Colon (tissue), 2 donors: ENCODE measurements around the gene CCDC188.

Experiments
- FAIRE-seq: peaks from 2 replicates; lab custom pipeline; 2012; peaks lifted over from hg19 to GRCh38; lab: Jason Lieb, UNC
- donor health status: control.
- donor health status: control.

CCDC188 gene

DNA sequence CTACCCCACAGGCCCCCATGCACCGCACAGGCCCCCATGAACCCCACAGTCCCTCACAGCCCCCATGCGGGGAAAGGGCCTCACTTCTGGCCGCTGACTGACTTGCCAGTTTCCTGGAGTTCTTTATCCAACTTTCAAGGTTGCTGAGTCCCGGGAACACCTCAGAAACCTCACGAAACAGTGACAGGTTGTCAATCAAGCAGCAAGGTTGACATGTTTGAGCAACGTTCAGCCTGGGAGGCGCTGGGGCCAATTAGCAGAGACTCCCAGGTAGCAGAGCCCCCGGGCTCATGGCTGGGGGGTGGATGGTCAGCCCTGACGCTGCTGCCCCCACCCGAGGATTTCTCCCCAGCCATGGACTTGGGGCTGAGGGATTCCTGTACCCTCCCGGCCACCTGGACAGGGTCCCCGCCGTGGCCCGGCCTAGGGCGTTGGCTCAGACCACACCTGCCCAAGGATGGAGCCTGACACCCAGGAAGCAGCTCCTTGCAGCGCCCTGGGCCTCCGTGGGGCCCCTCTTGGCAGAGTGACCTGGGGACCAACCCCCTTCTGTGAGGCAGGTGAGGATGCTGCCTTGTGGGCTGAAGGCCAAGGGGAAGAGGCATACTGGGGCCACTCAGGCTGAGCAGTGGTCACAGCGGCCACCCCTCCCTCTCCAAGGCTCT lies 33.8 kb upstream of the CCDC188 start:
- no peak for FAIRE-seq

DNA sequence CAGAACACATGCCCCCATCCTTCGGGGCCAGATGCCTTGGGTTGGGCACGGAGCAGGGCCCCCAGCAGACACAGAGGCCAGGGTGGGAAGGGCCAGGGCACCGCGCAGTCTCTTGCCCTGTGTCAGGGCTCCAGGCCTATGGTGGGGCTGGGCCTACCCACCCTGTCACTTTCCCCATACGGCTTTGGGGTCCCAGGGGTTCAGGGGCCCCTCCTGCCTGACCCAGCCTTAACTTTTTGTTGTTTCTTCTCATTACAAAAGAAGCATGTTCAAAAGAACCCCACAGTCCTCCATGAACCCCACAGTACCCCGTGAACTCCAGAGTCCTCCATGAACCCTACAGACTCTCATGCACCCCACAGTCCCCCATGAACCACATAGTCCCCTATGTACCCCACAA lies 33.0 kb upstream of the CCDC188 start:
- FAIRE-seq = no peak

DNA sequence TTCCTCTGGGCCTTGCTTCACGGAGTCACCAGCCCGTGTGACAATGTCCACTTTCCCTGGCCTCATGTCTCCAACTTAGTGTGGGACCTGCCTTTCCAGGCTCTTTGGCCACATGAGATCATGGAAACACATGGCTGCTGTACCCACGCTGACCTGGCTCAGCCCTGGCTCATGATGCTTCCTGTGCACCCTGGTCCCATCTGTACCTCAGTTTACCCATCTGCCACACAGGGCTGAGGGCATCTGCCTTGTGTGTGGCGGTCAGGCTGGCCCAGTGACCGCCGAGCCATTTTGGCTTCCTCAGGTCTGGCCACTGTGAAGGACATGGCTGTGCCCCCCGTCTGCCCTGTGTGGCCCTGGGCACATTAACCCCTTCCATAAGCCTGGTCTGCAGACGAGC lies 32.2 kb upstream of the CCDC188 start:
- FAIRE-seq = no peak

DNA sequence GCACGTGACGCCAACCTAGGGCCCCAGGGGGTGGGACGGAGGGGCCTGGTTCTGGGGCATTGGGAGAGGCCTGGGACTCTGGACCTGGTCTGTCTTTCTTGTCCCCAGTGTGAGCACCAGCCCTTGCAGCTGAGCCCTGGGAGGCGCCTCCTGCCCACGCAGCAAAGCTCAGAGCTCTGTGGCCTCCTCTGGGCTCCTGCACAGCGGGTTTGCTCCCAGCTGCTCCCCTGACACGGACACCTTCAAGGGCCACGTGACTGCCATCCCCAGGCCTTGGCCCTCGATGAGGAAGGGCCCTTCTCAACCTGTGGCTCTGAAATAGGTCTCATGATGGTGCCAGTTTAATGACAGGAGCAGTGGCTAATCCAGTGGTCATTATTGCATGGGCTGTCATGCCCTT lies 31.5 kb upstream of the CCDC188 start:
- no peak for FAIRE-seq

DNA sequence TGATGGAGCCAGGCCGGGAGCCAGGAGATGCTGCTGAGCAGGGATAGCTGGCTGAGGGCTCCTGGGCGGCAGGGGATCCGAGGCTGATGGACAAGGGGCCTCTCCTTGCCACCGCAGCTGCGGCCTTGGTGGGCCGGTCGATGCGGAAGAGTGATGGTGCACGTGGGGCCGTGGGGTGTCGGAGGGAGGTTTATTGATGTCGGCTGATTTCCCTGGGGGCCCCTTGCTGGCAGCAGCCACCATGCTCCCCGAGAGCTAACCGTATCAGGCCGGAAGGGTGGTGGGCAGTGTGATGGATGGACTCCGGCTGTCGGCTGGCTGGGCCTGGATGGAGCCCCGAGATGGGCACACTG lies 31.0 kb upstream of the CCDC188 start:
- FAIRE-seq = no peak

DNA sequence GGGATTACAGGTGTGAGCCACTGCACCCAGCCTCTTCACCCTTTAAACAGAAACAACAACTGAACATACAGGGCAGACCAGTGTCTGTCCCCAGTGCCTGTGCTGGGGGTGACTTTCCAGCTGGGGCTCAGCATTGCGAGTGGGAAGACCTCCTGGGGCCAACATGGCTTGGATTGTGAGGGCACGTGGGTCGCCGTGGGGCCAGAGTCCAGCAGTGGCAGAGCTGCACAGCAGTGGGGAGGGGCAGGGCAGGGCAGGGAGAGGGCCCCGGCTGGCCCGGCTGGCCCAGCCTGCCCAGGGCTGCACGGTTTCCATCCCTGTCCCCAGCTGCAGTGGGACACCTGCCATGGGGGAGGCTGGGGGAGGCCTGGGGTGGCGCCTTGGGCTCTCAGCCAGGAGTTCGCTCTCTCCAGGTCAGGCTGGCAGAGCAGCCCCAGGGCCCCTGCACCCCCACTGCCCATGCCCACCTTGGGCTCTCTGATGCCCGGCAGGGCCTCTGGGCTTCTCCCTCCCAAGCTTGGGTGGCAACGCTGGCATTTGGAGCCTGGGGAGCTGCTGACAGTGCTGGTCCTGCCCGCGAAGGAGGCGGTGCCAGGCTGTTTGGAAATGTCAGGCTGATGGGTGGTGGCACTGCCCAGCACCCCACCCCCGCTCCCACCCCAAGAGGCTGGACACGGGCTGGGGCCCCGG lies 30.5 kb upstream of the CCDC188 start:
- no peak for FAIRE-seq

DNA sequence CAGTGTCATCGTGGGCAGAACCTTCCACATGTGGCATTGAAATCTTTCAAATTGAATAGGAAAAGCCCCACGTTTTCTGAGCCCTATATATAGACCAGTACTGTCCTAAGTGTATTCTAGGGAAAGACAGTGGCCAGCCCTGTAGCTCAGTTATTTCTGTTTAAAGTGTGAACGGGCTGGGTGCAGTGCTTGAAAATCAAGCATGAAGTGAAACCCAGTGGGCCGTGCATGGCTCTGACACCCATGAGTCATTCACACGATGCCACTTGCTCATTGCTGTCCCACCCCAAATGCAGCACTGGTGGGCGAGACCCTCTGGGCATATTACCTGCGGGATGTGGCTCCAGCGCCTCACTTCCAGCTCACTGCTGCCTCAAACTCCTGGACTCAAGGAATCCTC lies 29.8 kb upstream of the CCDC188 start:
- FAIRE-seq = no peak

DNA sequence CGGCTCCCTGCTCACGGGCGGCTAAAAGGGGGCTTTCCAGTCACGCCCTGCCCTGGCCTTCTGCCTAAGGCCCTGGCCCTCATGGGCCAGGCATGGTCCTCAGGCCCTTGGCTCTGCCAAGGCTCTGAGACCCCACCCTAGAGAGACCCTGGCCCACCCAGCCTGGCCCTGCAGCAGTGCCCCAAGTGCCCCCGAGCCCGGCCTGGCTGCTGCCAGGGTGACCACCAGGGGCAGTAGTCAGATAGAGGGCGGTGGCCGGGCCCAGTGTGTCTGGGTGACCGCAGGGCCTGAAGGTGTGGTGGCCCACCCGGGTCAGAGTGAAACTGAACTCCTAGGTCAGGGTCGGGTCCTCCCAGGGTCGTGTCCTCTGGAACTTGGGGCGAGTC lies 29.4 kb upstream of the CCDC188 start:
- no peak for FAIRE-seq

DNA sequence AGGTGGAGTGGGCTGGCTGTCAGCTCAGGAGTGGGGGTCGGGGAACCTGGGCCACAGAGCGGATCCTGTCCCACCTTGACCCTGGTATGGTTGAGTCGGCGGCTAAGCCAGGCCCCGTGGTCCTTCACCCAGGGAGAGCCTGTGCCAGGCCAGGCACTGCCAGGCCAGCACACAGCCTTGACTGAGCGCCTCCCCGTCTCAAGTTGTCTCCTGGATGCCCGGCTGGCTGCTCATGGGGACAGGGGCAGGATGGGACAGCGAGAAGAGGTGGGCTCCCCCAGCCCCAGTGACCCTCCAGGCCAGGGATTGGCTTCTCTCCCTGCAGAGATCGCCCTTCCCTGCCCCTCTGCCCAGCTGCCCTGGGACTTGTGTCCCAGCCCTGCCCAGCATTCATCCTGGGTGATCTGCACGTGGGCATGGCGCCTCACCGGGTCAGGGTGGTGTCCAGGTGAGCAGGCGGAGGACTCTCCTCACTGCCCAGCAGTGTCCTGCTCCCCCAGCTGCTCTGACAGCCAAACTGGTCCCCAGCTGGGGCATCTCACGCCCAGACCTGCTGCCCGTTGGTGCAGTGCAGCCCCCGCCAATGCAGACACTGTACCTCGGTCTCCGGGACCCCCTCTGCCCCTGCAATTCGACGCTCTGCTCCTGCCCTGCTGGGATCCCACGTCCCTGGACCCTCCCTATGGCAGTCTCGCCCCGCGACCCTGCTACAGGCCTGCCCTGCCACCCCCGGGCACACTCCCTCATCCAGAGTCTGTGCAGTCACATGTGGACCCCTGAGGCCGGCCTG lies 28.8 kb upstream of the CCDC188 start:
- FAIRE-seq = no peak

DNA sequence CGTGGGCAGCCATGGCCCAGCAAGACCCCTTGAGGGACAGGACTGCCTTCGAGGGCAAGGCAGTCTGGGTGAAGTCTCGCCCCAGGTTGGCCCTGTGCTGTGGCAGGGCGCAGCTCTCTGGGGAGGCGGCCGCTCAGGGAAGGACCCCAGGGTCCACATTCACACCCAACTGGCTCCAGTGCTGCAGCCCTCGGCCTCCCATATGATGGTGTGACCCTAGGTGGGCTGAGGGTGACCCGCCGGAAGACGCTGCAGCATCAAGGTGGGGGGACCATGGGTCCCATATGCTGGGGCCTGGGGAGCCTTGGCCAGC lies 28.0 kb upstream of the CCDC188 start:
- no peak for FAIRE-seq

DNA sequence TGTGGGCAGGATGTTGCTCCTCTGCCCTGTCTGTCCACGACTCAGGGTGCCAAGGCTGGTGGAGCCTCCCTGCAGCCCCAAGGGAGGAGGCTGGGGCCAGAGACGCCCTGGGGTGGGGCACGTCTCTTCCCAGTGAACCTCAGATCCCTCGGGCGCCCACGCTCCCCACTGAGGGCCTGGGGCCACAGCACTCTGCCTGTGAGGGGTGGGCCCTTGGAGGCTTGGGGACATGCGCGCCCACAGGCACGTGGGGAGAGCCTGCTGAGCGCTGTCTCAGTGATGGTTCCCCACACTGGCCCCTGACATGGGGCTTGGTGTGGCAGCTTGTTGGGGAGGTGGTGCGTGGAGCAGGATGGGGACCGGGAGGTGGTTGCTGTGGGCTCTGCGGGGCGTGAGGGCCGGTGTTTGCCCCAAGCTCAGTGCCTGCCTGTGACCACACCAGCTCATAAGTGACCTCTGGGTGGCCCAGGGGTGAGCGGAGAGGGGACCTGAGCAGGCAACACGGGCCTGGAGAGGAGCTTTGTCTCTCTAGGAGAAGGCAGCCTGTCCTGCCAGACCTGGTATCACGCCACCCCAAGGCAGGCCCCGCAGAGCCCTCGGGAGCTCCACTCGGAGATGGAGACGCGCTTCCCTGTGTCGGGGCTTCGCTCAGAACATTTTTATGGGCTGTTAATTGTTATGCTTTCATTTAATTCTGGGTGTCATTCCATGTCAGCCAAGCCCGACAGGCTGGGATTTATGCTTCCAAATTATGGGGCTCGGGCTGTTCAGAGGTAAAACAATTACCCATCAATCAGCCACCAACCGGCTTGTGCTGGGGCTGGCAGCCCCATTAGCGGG lies 27.4 kb upstream of the CCDC188 start:
- no peak for FAIRE-seq

DNA sequence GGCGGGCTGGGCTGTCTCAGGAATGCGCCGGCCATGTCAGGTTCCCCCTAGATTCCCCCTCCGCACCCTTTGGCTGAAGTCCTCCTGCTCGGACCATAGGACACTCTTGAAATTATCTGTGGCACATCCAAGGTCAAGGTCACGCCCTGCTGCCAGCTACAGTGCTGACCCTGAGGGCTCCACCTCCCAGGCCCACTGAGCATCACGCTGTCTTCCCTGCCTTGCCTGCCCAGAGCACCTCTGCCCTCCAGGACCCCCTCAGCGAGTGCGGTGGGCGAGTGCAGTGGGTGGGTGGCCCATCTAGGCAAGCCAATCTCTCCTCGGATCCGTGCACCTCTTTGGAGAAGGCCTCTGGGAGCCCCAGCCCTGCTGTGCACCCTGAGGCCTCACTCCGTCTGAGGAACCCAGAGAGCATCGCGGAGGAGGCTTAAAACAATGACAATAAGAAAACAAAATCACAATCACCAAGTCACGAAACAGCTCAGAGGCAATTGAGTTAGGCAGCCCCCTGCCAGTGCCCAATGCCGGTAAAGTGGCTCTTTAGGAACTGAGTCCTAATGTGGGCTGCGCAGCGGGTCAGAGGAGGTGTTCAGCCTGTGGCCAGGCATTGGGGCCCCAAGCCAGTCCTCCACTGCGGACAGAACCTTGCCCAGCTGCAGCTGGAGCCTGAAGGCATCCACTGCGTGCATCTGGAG lies 26.5 kb upstream of the CCDC188 start:
- FAIRE-seq = no peak

DNA sequence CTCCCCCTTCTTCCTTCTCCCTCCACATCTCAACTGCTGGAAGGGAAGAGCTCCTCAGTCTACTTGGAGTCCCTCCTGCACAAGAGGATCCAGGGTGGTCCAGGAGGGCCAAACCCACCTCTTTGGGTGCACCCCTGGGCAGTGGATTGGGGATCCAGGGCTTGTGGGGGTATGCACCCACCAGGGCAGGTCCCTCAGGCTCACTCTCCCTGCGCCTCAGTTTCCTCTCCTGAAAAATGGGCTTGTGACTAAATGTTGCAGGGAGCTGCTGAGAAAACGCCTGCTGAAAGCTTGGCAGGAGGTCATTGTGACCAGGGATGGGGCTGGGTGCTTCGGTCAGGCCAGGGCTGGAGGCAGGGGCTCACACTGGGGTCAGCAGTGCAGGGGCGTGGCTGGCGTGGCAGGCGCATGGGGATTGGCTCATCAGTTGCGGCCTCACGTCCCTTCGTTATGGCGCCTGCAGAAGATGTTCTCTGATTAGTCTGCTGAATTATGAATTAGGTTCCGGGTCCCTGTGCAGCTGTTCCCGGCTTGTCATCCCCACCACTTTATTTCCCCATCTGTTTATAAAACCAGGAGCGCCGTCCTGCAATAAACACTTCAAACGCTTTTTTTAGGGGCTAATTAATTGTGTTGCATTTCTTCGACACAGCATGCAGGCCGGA lies 25.7 kb upstream of the CCDC188 start:
- no peak for FAIRE-seq

DNA sequence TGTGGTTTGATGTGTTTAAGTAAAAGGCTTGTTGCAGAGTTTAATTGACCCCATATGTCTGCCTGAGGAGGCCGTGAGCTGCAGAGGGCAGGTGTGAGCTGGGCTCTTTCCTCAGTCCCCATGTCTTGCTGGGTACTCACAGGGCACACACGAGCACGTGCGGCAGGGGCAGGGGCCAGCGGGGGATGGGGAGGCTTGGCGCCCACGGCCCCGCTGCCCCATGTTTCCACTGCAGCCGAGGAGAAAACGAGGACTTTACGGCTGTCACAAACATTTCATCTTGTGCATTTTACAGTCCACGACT lies 24.7 kb upstream of the CCDC188 start:
- no peak for FAIRE-seq

DNA sequence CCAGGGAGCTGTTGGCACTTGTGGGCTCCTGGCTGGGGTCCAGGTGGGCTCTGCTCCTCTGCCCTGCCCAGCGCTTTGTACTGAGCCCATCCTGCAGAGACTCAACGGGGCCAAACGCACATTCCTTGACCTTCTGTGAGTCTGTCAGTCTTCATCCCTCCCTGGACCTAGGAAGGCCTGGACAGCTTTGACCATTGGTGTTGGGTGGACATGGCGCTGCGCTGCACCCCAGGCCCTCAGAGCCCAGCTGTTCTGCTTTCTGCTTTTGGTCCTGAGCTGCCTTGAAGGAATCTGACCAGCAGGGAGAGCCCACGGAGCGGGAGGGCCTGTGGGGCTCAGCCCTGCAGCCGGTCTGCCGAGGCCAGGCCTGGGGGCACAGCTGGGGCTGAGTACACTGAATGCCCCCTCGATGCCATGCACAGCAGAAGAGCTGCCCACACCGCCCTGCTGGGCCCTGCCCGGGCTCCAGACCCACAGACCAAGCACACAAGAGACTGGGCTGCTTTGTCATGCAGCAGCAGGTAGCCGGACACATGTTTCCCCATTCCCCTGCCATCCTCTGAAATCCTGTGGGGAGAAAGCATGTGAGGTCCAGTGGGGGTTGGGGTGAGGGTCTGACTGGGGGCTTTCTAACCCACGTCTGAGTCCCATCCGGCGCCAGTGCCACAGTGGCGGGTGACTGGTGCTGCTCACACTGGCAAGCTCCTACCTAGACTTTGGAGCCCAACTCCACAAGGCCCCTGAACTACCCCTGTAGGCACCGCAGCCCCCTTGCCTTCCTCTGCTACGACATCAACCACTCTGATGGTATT lies 24.1 kb upstream of the CCDC188 start:
- FAIRE-seq = no peak

DNA sequence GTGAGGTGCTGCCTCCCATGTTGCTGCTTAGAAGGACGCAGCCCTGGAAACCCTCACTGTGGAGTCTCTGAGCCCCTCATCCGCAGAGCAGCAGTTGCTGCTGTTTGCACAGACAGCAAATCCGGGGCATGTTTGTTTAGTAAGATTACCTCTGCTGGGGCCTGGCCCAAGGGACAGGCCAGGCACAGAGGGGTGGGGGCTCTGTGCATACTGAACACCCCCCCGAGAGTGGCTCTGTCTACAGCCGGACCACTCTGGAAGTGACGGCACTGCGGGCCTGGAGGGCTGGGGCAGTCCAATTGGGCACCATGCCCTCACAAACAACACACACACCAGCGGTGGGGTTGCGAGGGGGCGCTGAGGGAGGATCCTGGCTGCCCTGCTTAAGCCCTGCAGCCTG lies 22.9 kb upstream of the CCDC188 start:
- FAIRE-seq = no peak

DNA sequence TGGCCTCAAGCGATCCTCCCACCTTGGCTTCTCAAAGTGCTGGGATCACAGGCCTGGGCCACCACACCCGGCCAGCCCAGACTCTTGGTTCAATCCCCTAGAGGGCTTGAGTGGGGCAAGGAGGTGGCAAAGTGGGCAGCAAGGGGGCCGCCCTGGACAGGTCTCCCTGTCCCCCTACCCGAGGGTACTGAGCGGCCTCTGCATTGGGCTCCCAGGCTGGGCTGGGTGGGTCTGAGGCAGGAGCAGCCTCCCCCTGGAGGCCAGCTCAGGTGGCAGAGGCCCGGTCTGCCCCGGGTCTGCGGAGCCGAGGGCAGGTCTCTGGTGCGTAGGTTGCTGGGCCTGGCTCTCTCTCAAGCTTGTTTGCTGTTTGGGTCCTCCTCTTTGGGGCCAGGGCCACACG lies 22.4 kb upstream of the CCDC188 start:
- no peak for FAIRE-seq

DNA sequence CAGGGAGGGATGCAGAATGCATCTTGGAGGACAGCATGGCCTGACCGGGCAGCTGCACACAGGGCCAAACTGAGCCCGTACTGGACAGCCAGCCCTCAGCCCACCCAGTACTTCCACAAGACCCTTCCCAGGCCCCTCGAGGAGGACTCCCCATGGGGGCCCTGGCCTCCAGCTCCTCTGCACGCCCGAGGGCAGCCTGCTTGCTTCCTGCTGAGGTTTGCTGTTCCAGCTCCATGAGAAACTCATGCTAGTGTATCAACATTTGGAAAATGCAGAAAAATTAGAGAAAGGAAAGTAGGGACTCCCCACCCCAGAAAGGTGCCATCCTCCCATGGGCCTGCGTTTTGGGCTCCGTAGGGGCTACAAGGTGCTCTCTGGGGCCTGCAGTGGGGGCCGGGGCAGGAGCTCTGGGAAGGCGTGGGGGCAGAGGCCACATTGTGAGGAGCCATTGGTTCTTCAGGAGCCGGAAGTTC lies 21.3 kb upstream of the CCDC188 start:
- FAIRE-seq = no peak

DNA sequence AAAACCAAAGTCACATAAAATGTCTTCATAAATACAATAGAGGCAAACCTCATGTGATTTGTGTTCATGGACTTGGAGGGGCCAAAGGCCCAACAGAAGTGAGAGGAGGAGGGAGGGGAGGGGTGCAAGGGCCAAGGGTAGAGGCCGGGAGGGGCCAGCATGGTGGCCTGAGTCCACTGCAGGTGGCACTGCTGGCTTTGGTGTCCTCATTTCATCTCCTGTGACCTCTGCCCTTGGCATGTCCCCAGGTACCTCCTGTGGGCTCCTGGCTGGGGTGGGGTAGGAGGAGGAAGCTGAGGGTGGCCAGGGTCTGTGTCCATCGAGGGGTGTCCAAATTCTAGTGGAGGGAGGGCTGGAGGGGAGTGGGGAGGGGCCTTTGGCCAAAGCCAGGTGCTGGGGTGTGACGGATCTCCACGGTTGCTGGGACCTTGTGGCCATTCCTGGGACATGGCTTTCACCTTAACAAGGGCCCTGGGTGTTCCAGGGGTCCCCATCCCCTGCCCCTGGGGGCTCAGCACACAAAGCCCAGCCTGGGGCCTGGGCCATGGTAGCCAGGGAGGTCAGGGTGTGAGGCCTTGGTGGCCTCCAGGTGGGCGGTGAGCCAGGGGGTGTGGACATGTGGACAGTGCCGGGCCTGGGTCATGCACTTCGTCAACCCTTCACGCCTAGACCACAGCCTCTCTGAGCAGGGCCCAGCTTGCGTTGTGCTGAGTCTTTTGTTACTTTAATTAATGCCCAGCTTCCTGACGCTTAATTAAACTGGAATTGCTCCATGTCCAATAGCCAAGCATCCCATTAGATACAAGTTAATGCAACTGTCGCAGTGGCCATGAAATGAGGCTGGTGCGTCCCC lies 20.7 kb upstream of the CCDC188 start:
- no peak for FAIRE-seq

DNA sequence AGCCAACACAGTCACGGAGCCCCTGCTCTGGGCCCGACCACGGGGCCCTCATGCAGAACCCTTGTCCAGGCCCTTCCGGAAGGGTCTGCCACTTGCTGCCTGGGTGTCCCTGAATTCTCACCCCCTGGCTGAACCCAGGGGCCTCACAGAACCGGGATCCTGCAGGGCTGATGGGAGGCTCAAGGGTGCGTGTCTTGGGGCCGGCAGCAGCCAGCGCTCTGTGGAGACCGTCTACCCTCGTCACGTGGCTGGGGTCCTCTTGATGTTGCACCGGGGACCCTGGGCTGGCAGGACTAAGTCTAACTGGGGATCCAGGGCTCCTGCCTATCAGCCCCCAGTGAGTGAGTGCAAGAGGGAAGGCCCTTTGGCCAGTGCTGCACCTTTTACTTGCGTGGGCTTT lies 19.3 kb upstream of the CCDC188 start:
- FAIRE-seq = no peak
